Measurements from ENCODE around the gene CAMK2A.

CAMK2A gene

GRCh38 chr5:150289551-150290390 is at the start of gene CAMK2A:
TSS of gene CAMK2A (minus strand) at chr5:150289773. CDS start at chr5:150289625, 148 bp downstream.
- DNase-seq (ENCODE audit: insufficient read length, low spot score), result no peak
- peak; percentile 23 for FAIRE-seq

DNA sequence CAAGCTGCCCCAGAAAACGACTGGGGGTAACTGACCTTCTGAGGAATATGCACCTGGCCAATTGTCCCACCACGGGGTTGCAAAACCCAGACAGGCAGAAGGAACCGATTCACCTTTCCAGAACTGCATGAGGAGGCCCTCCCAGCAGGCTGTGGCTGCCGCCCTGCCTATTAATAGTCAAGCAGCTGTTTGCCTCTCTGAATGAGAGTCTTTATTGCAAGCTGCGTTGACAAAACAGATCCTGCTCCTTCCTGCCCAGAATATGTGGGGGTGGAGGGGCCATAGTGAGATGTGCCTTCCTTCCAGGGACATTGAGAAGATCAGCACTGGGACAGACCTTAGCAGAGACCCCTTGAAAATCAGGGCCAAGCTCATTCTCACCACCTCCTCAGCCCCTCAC is 49.6 kb upstream of the CAMK2A start:
- DNase-seq (ENCODE audit: insufficient read length, low spot score) (no peak), FAIRE-seq (no peak)

DNA sequence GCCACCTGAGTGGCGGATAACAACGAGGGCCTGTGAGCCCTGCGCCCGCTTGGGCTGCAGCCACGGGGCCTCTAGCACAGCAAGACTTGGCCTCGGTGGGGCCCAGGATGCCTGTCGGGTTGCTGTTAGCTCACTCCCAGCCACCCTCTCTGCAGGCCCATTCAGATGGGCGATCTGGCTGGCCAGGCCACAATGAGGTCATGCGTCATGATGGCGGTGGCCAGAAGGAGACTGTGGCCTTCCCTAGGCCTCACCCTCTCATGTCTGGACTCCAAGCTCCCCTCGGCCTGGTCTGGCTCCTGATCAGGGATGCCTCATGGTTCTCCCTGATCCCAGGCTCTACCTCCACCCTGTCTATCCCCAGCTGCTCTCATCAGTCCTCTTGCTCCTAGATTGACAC is 49.0 kb upstream of the CAMK2A start:
- FAIRE-seq, result no peak
- DNase-seq (ENCODE audit: insufficient read length, low spot score), result no peak

DNA sequence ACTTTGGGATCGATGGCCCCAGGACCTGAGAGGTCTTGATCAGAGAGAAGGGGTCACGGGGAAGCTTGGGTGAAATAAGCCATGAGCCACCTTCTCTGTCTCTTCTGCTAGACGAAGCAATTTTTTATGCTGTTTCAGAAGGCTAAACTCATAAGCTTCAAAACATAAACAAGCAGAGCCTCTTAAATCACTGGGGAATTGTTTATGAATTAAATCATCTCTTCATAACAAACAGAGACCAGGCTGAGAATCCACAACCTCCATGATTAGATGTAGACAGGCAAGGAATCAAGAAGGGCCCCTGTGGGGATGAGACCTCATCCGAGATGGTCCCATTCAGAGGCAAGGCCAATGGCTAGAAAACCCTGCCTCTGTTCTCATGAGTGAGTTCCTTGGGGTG is 46.2 kb upstream of the CAMK2A start:
- FAIRE-seq (no peak), DNase-seq (ENCODE audit: insufficient read length, low spot score) (no peak)

GRCh38 chr5:150333400-150333799 is 43.8 kb upstream of the CAMK2A start:
- no peak for FAIRE-seq
- DNase-seq (ENCODE audit: insufficient read length, low spot score), result no peak

DNA sequence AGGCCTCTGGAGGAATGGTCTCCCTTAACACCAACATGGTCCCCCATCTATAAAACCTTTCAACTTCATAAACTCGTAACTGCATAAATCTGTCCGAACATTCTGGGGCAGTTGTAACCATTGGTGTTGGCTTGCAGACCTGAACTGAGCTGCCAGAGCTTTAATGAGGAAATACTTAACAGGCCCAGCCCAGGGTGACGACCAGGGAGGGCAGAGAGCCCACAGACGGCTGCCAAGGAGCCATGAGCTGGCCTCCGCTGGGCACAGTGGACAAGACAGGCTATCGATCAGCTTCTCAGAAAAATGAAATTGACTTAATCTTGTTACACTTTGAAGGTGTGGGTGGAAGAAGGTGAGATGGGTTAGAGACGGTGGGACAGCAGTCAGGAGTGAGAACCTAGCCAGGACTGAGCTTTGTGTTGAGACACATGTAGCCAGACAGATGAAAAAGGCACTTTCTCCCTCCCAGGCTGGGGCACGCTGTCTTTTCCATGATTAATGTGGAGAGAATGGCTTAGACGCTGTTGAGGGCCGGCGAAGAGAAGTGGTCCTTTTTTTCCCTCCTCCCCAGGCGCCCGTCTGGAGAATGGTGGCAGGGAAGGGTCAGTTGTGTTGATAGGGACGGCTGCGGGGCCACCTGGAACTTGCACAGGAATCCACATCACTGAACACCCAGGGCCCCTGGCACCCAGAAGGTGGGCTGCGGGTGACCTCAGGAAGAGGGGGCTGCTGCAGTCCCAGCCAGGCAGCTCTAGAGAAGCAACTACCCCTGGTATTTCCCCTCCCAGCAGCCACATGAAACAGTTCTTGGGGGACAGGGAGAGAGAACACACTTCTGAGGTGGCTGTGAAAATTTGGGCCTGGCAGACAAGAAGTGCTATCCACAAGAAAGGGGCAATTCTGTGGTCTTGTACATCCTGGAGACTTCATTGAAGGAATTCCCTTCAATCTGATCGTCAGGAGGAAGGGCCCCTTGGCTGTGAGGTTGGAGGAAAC is 40.6 kb upstream of the CAMK2A start:
- FAIRE-seq, result no peak
- DNase-seq (ENCODE audit: insufficient read length, low spot score), result no peak

DNA sequence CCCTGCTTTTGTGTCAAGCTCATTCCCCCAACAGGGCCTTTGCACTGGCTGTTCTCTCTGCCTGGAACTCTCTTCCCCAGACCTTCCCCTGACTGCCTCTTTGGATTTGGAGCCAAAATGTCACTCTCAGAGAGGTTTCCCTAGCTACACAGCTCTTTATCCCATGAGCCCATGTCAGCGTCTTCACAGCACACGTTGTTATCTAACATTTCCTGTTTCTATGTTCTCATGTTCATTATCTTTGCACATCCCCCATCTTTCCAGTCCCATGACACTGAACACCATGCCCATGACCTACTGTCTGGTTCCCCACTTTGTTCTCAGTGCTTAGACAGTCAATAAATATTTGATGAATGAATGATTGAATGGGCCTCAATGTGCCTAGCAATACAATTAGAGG is 39.5 kb upstream of the CAMK2A start:
- DNase-seq (ENCODE audit: insufficient read length, low spot score) (no peak), FAIRE-seq (no peak)

- DNase-seq (ENCODE audit: insufficient read length, low spot score) (no peak), FAIRE-seq (no peak)
Measured at GRCh38 chr5:150328515-150328914, 38.9 kb upstream of the CAMK2A start.

GRCh38 chr5:150327139-150327538 is 37.6 kb upstream of the CAMK2A start:
- FAIRE-seq, result no peak
- no peak for DNase-seq (ENCODE audit: insufficient read length, low spot score)

GRCh38 chr5:150326707-150327106 is 37.1 kb upstream of the CAMK2A start:
- DNase-seq (ENCODE audit: insufficient read length, low spot score) (no peak), FAIRE-seq (no peak)

- FAIRE-seq (no peak), DNase-seq (ENCODE audit: insufficient read length, low spot score) (no peak)
Measured at GRCh38 chr5:150325426-150325825, 35.9 kb upstream of the CAMK2A start.

- no peak for DNase-seq (ENCODE audit: insufficient read length, low spot score)
- FAIRE-seq, result no peak
Measured at GRCh38 chr5:150323819-150324218, 34.2 kb upstream of the CAMK2A start.

DNA sequence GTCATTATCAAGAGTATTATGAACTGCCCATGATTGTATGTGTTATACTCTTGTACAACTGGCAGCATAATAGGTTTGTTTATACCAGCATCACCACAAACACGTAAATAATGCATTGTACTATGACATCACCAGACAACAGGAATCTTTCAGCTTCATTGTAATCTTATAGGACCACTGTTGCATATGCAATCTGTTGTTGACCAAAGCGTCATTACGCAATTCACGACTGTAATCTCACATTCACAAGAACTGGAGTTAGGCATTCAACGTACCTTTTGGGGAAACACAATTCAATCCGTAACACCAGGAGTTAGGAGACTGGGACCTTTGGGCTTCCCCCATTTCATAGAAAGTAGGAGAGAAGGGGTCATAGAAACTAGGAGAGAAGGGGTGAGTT is 33.5 kb upstream of the CAMK2A start:
- FAIRE-seq (no peak), DNase-seq (ENCODE audit: insufficient read length, low spot score) (no peak)

- no peak for DNase-seq (ENCODE audit: insufficient read length, low spot score)
- no peak for FAIRE-seq
Measured at GRCh38 chr5:150322202-150322601, 32.6 kb upstream of the CAMK2A start.

GRCh38 chr5:150321784-150322183 is 32.2 kb upstream of the CAMK2A start:
- FAIRE-seq (no peak), DNase-seq (ENCODE audit: insufficient read length, low spot score) (no peak)

DNA sequence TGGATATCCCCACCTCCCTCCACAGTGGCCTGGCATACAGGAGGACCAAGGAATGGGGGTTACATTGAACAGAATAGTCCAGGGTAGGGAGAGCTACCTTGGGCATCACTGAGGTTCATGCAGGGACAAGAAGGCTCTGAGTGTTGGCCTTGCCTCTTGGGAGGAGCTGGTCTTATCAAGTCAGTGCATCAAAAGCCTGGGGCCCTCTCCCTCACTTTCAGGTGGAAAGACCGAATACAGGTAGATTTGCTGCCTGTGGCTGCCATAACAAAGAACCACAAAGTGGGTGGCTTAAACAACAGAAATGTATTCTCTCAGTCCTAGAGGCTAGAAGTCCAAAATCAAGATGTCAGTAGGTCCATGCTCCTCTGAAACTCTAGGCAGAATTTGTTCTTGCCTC is 31.6 kb upstream of the CAMK2A start:
- FAIRE-seq, result no peak
- DNase-seq (ENCODE audit: insufficient read length, low spot score), result no peak

DNA sequence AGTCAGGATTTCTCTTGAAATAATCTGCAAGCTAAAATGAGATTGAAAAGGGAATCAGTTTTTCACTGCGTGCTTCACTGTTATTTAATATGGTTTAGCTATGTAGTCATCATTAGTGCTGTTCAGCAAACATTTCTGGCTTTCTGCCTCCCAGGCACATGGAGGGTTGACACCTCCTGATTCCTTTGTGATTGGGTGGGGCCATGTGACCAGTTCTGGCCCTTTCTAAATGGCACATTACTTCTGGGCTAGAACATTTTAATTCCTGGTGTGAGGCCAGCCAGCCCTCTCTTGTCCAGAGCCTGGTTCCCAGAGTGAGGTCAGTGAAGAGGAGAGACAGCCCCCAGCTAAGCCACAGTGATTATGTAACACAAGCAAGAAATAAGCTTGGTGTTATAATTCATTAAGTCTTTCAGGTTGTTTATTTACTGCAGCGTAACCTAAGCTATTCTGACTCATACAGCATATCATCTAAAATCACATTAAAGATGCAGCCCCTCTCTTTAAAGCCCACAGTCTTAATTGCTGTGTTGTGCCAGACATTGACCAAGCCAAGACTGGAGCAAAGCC is 30.6 kb upstream of the CAMK2A start:
- FAIRE-seq (no peak), DNase-seq (ENCODE audit: insufficient read length, low spot score) (peak; percentile 68)

DNA sequence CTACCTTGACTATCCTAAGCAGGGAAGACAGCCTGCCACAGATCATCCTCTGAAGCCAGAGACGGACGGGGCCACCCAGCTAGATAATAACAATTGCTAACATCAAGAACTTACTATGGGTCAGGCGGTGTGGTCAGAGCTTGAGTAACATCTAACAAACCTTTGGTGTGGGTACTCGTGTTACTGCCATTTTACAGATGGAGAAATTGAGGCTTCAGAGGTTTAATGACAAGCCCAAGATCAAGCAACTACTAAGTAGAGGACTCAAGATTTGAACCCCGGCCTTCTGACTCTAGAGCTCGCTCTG is 29.9 kb upstream of the CAMK2A start:
- no peak for DNase-seq (ENCODE audit: insufficient read length, low spot score)
- no peak for FAIRE-seq

- FAIRE-seq (no peak), DNase-seq (ENCODE audit: insufficient read length, low spot score) (no peak)
Measured at GRCh38 chr5:150318613-150319483, 29.3 kb upstream of the CAMK2A start.
